GM12892 (cell line): ENCODE results near the gene FAM186B.

ENCODE experiments used
- POLR2A ChIP-seq: IDR thresholded peaks from 2 replicates; pipeline ENCODE4 v1.6.1; 2011; ENCODE audit warnings: low read depth, low read length, control low read depth
- POLR2AphosphoS5 ChIP-seq: IDR thresholded peaks from 2 replicates; pipeline ENCODE4 v1.6.1; 2011; ENCODE audit warnings: low read depth, low read length, control low read depth
- TAF1 ChIP-seq: IDR thresholded peaks from 2 replicates; pipeline ENCODE4 v1.6.1; 2011; ENCODE audit warnings: low read depth, mild to moderate bottlenecking, control low read depth, low read length, borderline replicate concordance

DNA sequence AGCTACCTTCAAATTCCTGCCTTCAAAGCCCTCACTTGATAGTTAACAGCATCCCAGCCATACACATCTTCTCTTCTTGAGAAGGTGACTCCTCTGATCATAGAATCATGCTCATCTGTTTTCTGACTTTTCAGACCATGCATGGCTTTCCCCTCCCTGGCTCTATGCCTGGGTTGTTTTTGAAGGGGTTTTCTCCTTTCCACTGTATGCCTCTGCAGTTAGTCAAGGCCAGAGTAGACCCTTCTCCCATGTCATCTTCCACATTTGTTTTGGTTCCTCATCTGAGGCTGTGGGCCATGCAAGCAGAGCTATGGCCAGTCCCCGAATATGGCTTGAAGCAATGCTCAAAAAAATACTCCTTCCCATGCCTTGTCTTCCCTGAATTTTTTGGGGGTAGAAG lies 23.2 kb downstream of the FAM186B start:
- TF ChIP-seq POLR2A (no peak), TAF1 (no peak), POLR2AphosphoS5 (no peak)
